HepG2 (cell line): ENCODE measurements around the gene GIPC1. TPM values are rescaled to one million over a fixed set of nuclear protein-coding genes. Genes with fewer than 3 reads are reported as not detected.
A peak's percentile ranks its signal among the peaks of the same experiment; 100 is the strongest.

Experiments
- FOSL2 ChIP-seq: sonication (generic); formaldehyde crosslinking; IDR thresholded peaks from 2 replicates; pipeline ENCODE4 v1.4.0; 2020; ENCODE audit warnings: missing genetic modification reagents
- GFI1 ChIP-seq: sonication (generic); formaldehyde crosslinking; IDR thresholded peaks from 2 replicates; pipeline ENCODE4 v1.5.0; 2020; ENCODE audit warnings: missing genetic modification reagents, mild to moderate bottlenecking, borderline replicate concordance
- HCFC1 ChIP-seq: fragments of 150-350 bp; IDR thresholded peaks from 2 replicates; pipeline ENCODE4 v1.6.1; 2014; ENCODE audit warnings: low read depth, low read length
- HDAC2 ChIP-seq: sonication (generic); formaldehyde crosslinking; IDR thresholded peaks from 2 replicates; pipeline ENCODE4 v1.4.0; 2020; ENCODE audit warnings: missing genetic modification reagents
- HIC2 ChIP-seq: sonication (generic); formaldehyde crosslinking; IDR thresholded peaks from 2 replicates; pipeline ENCODE4 v1.9.0; 2022; ENCODE audit warnings: low read depth, missing genetic modification reagents
- HNRNPL ChIP-seq: fragments of 200-400 bp; formaldehyde crosslinking; IDR thresholded peaks from 2 replicates; pipeline ENCODE4 v1.6.1; 2017; ENCODE audit warnings: mild to moderate bottlenecking, low read depth, low read length
- MTF2 ChIP-seq: sonication (generic); formaldehyde crosslinking; IDR thresholded peaks from 2 replicates; pipeline ENCODE4 v1.5.0; 2020; ENCODE audit warnings: missing genetic modification reagents, borderline replicate concordance
- SALL2 ChIP-seq: sonication (generic); formaldehyde crosslinking; IDR thresholded peaks from 2 replicates; pipeline ENCODE4 v1.8.1; 2023; ENCODE audit warnings: mild to moderate bottlenecking, missing genetic modification reagents, inconsistent platforms
- SP5 ChIP-seq: IDR thresholded peaks from 2 replicates; pipeline ENCODE4 v1.6.1; 2016; ENCODE audit warnings: low read depth, borderline replicate concordance
- TBL1XR1 ChIP-seq: fragments of 150-350 bp; IDR thresholded peaks from 2 replicates; pipeline ENCODE4 v1.6.1; 2014; ENCODE audit warnings: borderline replicate concordance, low read length; ENCODE audit not compliant: partially characterized antibody
- ZFP82 ChIP-seq: sonication (generic); formaldehyde crosslinking; IDR thresholded peaks from 2 replicates; pipeline ENCODE4 v1.5.1; 2020; ENCODE audit warnings: mild to moderate bottlenecking, missing genetic modification reagents, borderline replicate concordance
- ZNF331 ChIP-seq: sonication (generic); formaldehyde crosslinking; IDR thresholded peaks from 2 replicates; pipeline ENCODE4 v1.4.0; 2020; ENCODE audit warnings: missing genetic modification reagents
- ZNF740 ChIP-seq: sonication (generic); formaldehyde crosslinking; IDR thresholded peaks from 2 replicates; pipeline ENCODE4 v1.4.0; 2020; ENCODE audit warnings: missing genetic modification reagents
- ZSCAN22 ChIP-seq: sonication (generic); formaldehyde crosslinking; IDR thresholded peaks from 2 replicates; pipeline ENCODE4 v1.4.0; 2020; ENCODE audit warnings: mild to moderate bottlenecking, missing genetic modification reagents
- polyA plus RNA-seq, 8 experiments: library from polyadenylated mRNA; depleted of rRNA in 3 of 8; stranded (reverse) in 7 of 8; unstranded in 1 of 8; fragments of >200 nt; fragmentation: Illumina TruSeq in 4 of 8; extraction: Trizol in 4 of 8; gene quantifications; 2 replicates each; pipeline versions ENCODE4 v1.2.1 to v1.2.3, GENCODE V29; 2011 to 2016; ENCODE audit warnings: low read depth in 4 of 8, missing spikeins in 1 of 8, mixed read lengths in 1 of 8; ENCODE audit not compliant: insufficient read depth in 1 of 8
- total RNA-seq, 5 experiments: library from RNA; depleted of rRNA; stranded (reverse); fragments of >200 nt; fragmentation: Illumina TruSeq; extraction: Trizol; gene quantifications; 2 replicates each; pipeline ENCODE4 v1.2.3, GENCODE V29; 2016; ENCODE audit warnings: low read depth in 1 of 5
- TF ChIP-seq, protein P1 (sequence below): sonication (generic); formaldehyde crosslinking; IDR thresholded peaks from 2 replicates; pipeline ENCODE4 v1.4.0; 2020; ENCODE audit warnings: missing genetic modification reagents, borderline replicate concordance
- TF ChIP-seq, protein P2 (sequence below): sonication (generic); formaldehyde crosslinking; IDR thresholded peaks from 2 replicates; pipeline ENCODE4 v1.4.0; 2020; ENCODE audit warnings: missing genetic modification reagents, borderline replicate concordance

Gene GIPC1
- total and polyA plus RNA-seq, 2 of the 13 experiments (the other 11 are each of a cell fraction or from before 2014, with no cell fraction given), result 27.1 to 48.1 TPM

DNA sequence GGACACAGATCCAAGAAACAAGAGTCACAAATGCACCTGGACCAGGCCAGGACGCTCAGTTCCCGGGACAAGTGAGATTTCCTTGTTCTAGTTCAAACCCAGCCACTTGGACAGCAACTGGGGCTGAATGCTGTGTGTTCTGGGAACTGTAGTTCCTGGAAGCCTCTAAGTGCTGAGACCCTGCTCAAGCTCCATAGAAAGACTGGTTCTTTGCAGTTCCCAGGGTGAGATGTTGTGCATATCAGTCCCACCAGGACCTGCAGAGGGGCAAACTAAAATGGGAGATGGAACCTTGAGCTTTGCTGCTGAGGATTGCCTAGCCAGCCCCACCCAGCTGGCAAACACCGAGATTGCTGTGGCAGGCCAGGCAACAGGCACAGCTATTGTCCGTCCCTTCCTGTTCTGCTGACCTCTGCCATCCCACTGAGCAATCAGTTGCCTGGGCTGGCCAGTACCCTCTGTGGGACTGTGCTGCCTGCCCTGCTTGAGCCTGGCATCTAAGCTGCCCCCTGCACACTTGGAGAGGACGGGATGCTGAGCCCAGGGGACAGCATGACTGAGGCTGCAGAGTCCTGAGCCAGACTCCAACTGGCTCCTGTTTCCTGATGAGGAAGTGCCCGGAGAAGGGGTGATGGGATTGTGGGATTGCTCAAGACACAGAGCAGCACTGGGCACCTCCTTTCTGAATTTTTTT is 1.4 kb upstream of the GIPC1 start (continued):
- TF ChIP-seq, protein P1, sequence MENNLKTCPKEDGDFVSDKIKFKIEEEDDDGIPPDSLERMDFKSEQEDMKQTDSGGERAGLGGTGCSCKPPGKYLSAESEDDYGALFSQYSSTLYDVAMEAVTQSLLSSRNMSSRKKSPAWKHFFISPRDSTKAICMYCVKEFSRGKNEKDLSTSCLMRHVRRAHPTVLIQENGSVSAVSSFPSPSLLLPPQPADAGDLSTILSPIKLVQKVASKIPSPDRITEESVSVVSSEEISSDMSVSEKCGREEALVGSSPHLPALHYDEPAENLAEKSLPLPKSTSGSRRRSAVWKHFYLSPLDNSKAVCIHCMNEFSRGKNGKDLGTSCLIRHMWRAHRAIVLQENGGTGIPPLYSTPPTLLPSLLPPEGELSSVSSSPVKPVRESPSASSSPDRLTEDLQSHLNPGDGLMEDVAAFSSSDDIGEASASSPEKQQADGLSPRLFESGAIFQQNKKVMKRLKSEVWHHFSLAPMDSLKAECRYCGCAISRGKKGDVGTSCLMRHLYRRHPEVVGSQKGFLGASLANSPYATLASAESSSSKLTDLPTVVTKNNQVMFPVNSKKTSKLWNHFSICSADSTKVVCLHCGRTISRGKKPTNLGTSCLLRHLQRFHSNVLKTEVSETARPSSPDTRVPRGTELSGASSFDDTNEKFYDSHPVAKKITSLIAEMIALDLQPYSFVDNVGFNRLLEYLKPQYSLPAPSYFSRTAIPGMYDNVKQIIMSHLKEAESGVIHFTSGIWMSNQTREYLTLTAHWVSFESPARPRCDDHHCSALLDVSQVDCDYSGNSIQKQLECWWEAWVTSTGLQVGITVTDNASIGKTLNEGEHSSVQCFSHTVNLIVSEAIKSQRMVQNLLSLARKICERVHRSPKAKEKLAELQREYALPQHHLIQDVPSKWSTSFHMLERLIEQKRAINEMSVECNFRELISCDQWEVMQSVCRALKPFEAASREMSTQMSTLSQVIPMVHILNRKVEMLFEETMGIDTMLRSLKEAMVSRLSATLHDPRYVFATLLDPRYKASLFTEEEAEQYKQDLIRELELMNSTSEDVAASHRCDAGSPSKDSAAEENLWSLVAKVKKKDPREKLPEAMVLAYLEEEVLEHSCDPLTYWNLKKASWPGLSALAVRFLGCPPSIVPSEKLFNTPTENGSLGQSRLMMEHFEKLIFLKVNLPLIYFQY (CRISPR knock-in tag), result no peak
- peak; percentile 97 for TF ChIP-seq HIC2 (CRISPR knock-in tag)
- peak; percentile 33; the same call in 1 of the 2 replicates for TF ChIP-seq HCFC1
- peak; percentile 99 for TF ChIP-seq HNRNPL
- TF ChIP-seq SP5, result 0 out of 2 replicates have a peak, but pooled peaks have one; percentile 45
- TF ChIP-seq GFI1 (CRISPR knock-in tag), result peak; percentile 58; the same call in 1 of the 2 replicates
- no peak for TF ChIP-seq MTF2 (CRISPR knock-in tag)
- no peak for TF ChIP-seq ZNF740 (CRISPR knock-in tag)
- peak; percentile 29; the same call in 1 of the 2 replicates for TF ChIP-seq HDAC2 (CRISPR knock-in tag)
- TF ChIP-seq ZFP82 (CRISPR knock-in tag), result no peak
- TF ChIP-seq FOSL2 (CRISPR knock-in tag), result 0 out of 2 replicates have a peak, but pooled peaks have one; percentile 20
- TF ChIP-seq, protein P2, sequence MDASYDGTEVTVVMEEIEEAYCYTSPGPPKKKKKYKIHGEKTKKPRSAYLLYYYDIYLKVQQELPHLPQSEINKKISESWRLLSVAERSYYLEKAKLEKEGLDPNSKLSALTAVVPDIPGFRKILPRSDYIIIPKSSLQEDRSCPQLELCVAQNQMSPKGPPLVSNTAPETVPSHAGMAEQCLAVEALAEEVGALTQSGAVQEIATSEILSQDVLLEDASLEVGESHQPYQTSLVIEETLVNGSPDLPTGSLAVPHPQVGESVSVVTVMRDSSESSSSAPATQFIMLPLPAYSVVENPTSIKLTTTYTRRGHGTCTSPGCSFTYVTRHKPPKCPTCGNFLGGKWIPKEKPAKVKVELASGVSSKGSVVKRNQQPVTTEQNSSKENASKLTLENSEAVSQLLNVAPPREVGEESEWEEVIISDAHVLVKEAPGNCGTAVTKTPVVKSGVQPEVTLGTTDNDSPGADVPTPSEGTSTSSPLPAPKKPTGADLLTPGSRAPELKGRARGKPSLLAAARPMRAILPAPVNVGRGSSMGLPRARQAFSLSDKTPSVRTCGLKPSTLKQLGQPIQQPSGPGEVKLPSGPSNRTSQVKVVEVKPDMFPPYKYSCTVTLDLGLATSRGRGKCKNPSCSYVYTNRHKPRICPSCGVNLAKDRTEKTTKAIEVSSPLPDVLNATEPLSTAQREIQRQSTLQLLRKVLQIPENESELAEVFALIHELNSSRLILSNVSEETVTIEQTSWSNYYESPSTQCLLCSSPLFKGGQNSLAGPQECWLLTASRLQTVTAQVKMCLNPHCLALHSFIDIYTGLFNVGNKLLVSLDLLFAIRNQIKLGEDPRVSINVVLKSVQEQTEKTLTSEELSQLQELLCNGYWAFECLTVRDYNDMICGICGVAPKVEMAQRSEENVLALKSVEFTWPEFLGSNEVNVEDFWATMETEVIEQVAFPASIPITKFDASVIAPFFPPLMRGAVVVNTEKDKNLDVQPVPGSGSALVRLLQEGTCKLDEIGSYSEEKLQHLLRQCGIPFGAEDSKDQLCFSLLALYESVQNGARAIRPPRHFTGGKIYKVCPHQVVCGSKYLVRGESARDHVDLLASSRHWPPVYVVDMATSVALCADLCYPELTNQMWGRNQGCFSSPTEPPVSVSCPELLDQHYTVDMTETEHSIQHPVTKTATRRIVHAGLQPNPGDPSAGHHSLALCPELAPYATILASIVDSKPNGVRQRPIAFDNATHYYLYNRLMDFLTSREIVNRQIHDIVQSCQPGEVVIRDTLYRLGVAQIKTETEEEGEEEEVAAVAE (CRISPR knock-in tag), result no peak
- TF ChIP-seq SALL2, result no peak
- peak; percentile 91 for TF ChIP-seq ZSCAN22 (CRISPR knock-in tag)
- no peak for TF ChIP-seq TBL1XR1
- peak; percentile 49; the same call in 1 of the 2 replicates for TF ChIP-seq ZNF331 (CRISPR knock-in tag)
